Raji (cell line): Measurements from ENCODE around the gene UBN2.

Source experiments
- POLR2A ChIP-seq: IDR thresholded peaks from 2 replicates; pipeline ENCODE4 v1.6.1; 2011; ENCODE audit warnings: low read depth, low read length, control low read depth; ENCODE audit not compliant: insufficient read depth

The UBN2 gene

GRCh38 chr7:139230774-139231512, at the start of gene UBN2:
TSS of gene UBN2 (plus strand) at chr7:139231237. CDS start at chr7:139231485, 248 bp downstream.
- TF ChIP-seq POLR2A: peak; percentile 91

- no peak for TF ChIP-seq POLR2A
These were observed 49.6 kb upstream of the UBN2 start for GRCh38 chr7:139181404-139181803.

GRCh38 chr7:139182363-139182762, 48.7 kb upstream of the UBN2 start:
- no peak for TF ChIP-seq POLR2A

GRCh38 chr7:139183251-139183650, 47.8 kb upstream of the UBN2 start:
- no peak for TF ChIP-seq POLR2A

GRCh38 chr7:139183878-139184338, 47.1 kb upstream of the UBN2 start:
- no peak for TF ChIP-seq POLR2A

- no peak for TF ChIP-seq POLR2A
These were observed 44.9 kb upstream of the UBN2 start for GRCh38 chr7:139186146-139186545.

- no peak for TF ChIP-seq POLR2A
These were observed 41.7 kb upstream of the UBN2 start for GRCh38 chr7:139189357-139189756.

- no peak for TF ChIP-seq POLR2A
These were observed 38.9 kb upstream of the UBN2 start for GRCh38 chr7:139192014-139192706.

- TF ChIP-seq POLR2A: no peak
These were observed 30.7 kb upstream of the UBN2 start for GRCh38 chr7:139200382-139200781.

GRCh38 chr7:139203992-139204391, 27.0 kb upstream of the UBN2 start:
- TF ChIP-seq POLR2A: no peak

- no peak for TF ChIP-seq POLR2A
These were observed 25.2 kb upstream of the UBN2 start for GRCh38 chr7:139205843-139206242.

GRCh38 chr7:139212133-139212532, 18.9 kb upstream of the UBN2 start:
- no peak for TF ChIP-seq POLR2A

GRCh38 chr7:139218173-139218572, 12.9 kb upstream of the UBN2 start:
- TF ChIP-seq POLR2A: no peak

- TF ChIP-seq POLR2A: no peak
These were observed 6.8 kb upstream of the UBN2 start for GRCh38 chr7:139224219-139224618.

- no peak for TF ChIP-seq POLR2A
These were observed 1.0 kb upstream of the UBN2 start for GRCh38 chr7:139230023-139230422.

GRCh38 chr7:139230484-139230773, 608 bp upstream of the UBN2 start:
- no peak for TF ChIP-seq POLR2A

- no peak for TF ChIP-seq POLR2A
These were observed 708 bp downstream of the UBN2 start for GRCh38 chr7:139231513-139232376.

- no peak for TF ChIP-seq POLR2A
These were observed 1.3 kb downstream of the UBN2 start for GRCh38 chr7:139232377-139232717.
